Amniotic stem cell (primary cell): ENCODE data around the gene ZNF223.

ENCODE experiments used
- DNase-seq: peaks from one replicate; lab custom pipeline; 2025; lab: John Stamatoyannopoulos, UW

The ZNF223 gene

GRCh38 chr19:44051650-44052402, at the start of gene ZNF223:
Gene ZNF223, plus strand, starts transcription at chr19:44052036. Its CDS starts 3,141 bp downstream, at chr19:44055177.
- DNase-seq = peak; percentile 84

- DNase-seq = no peak
These were observed 49.6 kb upstream of the ZNF223 start for GRCh38 chr19:44002212-44002565.

DNA sequence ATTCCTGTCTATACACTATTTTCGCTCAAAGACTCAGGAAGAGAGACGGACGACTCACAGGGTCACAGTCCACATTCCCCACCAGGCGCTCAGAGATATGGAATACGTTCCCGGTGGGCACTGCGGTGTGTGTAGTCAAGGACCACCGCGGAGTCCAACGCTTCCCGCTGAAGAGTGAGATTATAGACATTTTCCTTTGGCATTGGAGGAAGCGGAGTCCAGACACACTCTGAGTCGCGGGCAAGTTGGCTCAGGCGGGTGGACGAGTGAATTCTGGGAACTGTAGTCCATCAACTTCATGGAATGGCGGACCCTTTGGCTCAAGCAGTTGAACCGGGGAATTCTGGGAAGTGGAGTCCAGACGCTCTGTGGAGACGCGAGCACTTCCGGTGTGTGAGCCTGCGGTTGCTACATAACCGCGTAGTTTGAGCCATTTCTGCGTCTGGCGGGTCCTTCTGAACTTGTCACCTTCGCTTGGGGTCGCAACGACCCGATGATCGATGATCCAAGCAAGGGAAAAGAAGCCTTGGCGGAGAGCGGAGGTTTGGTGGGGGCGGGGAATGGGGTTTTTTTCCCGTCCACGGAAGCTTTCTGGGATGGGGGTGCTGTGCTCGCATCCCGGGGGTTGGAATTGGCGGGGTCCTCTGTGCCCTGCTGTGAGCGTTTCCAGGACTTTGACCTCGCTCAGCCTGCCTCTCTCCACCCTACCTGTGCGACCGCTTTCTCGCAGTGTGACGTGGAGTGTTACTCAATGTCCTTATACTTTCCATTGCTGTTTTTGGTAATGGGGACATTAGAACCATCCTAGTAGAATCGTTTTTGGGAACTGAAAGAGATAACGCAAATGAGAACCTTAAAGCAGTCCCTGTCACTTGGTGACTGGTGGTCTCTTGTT, 49.0 kb upstream of the ZNF223 start, which contains the start of gene ZNF230:
TSS of gene ZNF230 (plus strand) at position 392 of the 895 bp plus-strand sequence. CDS start 4,122 bp downstream, outside the sequence.
- DNase-seq = peak; percentile 94

- DNase-seq = no peak
These were observed 48.3 kb upstream of the ZNF223 start for GRCh38 chr19:44003461-44004009.

DNA sequence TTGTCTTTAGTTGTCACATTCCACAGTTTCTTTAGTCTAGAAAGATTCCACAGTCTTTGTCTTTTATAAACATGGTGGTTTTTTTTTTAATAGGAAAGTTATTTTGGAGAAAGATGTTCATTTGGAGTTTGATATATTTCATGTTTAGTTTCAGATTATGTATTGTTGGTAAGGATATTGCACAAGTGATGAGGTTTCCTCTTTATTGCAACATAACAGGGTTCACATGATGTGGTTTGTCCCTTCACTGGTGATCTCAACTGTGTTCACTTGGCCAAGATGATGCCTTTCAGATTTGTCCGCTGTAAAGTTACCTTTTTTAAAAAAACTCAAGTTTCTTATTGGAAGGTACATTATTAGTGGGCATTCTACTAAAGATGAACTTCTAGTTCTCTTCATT, 45.9 kb upstream of the ZNF223 start:
- no peak for DNase-seq

GRCh38 chr19:44007473-44007872, 44.4 kb upstream of the ZNF223 start:
- no peak for DNase-seq

DNA sequence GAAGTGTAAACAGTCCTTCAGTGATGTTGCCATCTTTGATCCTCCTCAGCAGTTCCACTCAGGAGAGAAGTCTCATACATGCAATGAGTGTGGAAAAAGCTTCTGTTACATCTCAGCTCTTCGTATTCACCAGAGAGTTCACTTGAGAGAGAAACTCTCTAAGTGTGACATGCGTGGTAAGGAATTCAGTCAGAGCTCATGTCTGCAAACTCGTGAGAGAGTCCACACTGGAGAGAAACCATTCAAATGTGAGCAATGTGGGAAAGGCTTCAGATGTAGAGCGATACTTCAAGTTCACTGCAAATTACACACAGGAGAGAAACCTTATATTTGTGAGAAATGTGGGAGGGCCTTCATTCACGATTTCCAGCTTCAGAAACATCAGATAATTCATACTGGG, 41.4 kb upstream of the ZNF223 start:
- DNase-seq = no peak

DNA sequence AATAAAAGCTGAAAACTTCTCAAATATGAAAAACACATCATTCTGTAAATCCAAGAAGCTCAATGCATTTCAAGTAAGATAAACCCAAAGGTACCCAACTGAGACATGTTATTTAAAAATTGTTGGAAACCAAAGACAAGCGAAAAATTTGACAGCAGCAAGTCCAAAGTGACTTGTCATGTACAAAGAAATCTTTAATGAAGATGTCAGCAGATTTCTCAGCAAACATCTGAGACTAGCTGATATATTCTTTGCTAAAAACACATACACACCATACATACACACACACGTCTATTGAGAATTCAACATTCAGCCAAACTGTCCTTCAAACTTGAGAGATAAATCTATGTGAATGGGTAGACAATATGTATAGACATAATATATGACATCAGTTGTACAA, 32.3 kb upstream of the ZNF223 start:
- DNase-seq = no peak

GRCh38 chr19:44021221-44021620, 30.6 kb upstream of the ZNF223 start:
- no peak for DNase-seq

DNA sequence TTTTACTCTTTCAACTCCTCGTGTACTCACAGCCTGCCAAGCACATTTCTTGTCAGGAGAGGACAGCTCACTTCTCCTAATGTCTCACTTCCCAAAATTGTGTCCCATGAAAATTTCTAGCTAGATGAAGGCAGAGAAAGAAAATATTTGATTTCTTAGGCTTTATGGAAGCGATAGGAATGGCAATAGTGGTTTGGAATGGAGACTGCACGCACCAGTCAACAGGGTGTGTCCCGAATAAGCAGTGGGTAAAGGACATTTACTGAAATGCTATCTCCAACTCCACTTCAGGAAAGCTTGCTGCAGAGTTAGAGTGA, 27.0 kb upstream of the ZNF223 start:
- DNase-seq = no peak

- DNase-seq = peak; percentile 88
These were observed 26.5 kb upstream of the ZNF223 start, which contains the start of gene ZNF222 for GRCh38 chr19:44025217-44025936. Gene ZNF222, plus strand, starts transcription at chr19:44025379. Its CDS starts 58 bp downstream, at chr19:44025437.

- no peak for DNase-seq
These were observed 25.2 kb upstream of the ZNF223 start for GRCh38 chr19:44026622-44027021.

DNA sequence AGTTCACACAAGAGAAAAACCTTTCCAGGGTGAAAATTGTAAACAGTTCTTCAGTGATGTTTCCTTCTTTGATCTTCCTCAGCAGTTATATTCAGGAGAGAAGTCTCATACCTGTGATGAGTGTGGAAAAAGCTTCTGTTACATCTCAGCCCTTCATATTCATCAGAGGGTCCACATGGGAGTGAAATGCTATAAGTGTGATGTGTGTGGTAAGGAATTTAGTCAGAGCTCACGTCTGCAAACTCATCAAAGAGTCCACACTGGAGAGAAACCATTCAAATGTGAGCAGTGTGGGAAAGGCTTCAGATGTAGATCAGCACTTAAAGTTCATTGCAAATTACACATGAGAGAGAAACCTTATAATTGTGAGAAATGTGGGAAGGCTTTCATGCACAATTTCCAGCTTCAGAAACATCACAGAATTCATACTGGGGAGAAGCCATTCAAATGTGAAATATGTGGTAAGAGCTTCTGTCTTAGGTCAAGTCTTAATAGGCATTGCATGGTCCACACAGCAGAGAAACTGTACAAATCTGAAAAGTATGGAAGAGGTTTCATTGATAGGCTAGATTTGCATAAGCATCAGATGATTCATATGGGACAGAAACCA, 19.7 kb upstream of the ZNF223 start:
- DNase-seq = no peak

DNA sequence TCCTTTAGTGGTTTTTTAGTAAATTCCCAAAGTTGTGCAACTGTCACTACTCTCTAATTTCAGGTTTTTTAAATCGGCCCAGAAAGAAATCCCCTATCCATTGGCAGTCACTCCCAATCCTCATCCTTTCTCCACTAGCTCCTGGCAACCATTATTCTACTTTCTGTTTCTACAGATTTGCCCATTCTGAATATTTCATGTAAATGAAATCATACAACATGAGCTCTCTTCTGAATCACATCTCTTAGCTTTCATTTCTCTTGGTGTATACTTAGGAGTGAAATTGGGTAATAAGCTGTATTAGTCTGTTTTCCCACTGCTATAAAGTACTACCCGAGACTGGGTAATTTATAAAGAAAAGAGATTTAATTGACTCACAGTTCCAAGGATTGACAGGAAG, 9.7 kb upstream of the ZNF223 start:
- no peak for DNase-seq

GRCh38 chr19:44050740-44051649, 841 bp upstream of the ZNF223 start:
- no peak for DNase-seq

DNA sequence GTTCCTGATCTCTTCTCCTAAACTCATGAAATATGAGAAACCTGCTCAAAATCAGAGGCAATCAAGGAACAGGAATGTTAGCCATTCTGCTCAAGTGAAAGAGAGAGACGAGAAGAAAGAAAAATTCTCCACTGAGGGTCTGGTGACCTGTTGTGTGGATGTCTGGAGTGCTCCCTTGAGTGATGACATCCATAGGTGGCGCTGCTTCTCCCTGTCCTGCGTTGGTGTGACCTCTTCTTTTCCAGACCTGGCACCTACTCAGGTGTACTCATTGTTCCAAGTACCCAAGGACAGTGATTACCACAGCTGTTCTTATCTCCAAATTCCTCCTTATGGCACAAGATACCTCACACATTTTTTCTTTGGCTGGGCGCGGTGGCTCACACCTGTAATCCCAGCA, 4.0 kb downstream of the ZNF223 start:
- DNase-seq = no peak

DNA sequence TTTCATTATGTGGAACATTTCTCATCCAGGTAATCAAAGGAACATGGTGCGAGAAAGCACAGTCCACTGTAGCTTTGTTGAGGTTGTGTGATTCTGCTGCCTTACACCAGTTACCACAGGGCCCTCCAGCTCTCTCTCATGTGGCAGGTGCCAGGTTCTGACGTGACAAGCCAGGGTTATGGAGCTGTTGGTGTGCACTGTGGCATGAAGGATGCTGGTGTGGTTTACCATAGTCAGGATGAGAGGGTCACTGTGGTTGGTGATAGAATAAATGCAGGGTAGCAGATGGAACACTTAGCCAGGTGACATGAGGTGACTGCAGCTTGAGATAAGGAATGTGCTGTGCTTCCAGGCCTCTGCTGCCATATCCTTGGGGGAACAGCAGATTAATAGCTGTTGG, 7.4 kb downstream of the ZNF223 start:
- no peak for DNase-seq

GRCh38 chr19:44061038-44061437, 9.2 kb downstream of the ZNF223 start:
- no peak for DNase-seq

GRCh38 chr19:44066305-44066704, 14.5 kb downstream of the ZNF223 start:
- no peak for DNase-seq

DNA sequence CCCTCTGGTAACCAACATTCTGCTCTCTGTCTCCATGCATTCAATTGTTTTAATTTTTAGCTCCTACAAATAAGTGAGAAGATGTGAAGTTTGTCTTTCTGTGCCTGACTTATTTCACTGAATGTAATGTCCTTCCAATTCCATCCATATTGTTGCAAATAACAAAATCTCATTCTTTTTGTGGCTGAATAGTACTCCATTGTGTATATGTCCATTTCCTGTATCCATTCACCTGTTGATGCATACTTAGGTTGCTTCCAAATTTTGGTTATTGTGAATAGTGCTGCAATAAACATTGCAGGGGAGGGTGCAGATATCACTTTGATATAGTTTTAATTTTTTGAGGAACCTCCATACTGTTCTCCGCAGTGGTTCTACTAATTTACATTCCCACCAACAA, 17.6 kb downstream of the ZNF223 start:
- DNase-seq = no peak
